Stimulated activated CD4-positive, alpha-beta T cell treated with anti-CD3 and anti-CD28 coated beads, Interleukin-4, amount 100 ng/mL, for 48 hours (primary cell): ENCODE data around the gene PLEKHG1.

Experiments
- DNase-seq, 2 donors: peaks; one replicate each; pipeline ENCODE4 v3.0.0-alpha.2; 2020; ENCODE audit warnings: low read depth in 2 of 2

The PLEKHG1 gene

GRCh38 chr6:150599199-150600009 is at the start of gene PLEKHG1:
TSS of gene PLEKHG1 (plus strand) at chr6:150599885. CDS start at chr6:150733682, 133,797 bp downstream.
- DNase-seq, result peak; percentile 43 to 48

- no peak for DNase-seq
Observed at GRCh38 chr6:150550244-150550643, 49.4 kb upstream of the PLEKHG1 start.

GRCh38 chr6:150557043-150557599 is 42.6 kb upstream of the PLEKHG1 start:
- no peak for DNase-seq

DNA sequence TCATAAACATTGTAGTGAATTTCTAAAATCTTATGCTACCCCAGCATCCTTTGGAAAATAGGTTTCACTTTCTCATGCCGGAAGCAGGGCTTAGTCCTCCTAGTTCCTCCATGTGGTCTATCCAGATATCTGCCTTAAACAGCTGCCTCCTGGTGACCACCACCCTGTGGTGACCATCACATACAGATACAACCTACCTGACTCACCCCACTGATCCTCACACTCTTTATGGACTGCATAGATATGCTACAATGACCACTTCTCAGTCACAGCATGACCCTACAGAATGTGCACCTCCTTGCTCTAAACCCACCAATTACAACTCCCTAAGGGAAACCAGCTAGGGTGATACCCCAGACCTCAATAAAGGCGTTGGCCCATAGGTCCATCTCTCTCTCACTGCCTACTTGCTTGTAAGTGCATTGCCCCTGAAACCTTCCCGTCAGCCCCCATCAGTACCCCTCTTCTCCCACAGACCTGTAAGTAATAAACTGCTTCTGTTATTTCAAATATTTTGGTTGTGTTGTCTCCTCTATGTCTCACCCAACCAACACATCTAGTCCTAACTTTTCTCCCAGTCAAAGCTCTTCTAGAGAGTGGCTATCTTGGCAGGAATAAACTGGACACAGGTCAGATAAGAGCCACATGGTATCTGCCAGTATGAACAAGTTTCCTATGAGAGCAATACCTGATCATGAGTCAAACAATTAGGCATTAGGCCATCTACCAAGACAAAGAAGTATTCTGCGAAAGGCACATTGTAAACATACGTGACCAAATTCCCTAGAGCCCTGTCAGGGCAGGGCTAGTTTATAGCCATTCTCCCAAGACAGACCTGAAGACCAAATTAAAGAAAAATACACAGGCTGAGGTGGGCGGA is 39.4 kb upstream of the PLEKHG1 start:
- DNase-seq, result no peak

DNA sequence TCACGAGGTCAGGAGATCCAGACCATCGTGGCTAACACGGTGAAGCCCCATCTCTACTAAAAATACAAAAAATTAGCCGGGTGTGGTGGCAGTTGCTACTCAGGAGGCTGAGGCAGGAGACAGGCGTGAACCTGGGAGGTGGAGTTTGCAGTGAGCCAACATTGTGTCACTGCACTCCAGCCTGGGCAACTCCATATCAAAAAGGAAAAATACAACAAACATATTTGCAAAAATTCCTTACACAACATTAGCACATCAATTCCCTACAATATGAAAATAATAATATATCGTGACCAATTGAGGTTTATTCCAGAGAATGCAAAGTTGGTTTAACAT is 38.8 kb upstream of the PLEKHG1 start:
- no peak for DNase-seq

DNA sequence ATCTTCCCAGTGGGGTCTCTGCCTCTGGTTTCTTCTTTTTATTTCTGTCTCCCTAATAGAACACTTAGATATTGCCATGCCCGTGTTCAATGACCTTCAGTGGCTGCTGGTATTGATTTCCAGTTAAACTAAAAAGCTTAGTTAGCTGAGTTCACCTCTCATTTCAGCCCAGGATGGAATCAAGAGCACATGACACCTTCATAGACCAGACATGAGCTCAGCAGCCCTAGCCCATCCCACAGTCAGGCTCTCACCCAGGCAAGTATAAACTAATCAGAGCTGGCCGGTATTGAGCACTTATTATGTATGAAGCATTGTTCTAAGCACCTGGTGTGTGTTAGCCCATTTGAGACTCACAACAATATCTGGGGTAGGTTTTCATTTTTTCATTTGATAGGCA is 33.7 kb upstream of the PLEKHG1 start:
- no peak for DNase-seq

GRCh38 chr6:150566486-150566885 is 33.2 kb upstream of the PLEKHG1 start:
- DNase-seq, result no peak

DNA sequence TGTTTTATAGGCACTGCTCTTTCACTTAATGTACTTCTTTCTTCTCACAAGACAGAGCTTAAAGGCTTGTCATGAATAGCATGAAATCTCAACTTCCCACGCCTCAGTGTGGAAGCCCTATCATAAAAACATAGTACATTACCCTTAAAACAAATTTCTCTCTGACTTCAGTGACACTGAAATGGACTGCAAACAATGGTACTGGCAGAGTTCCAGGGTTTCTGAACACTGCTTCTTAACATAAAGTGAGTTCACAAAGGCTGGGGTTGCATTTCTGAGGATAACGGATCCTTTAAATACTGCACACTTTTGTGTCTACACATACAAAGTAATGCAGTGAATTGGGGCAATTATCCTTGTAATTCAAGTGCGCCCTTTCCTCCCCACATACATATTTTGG is 32.3 kb upstream of the PLEKHG1 start:
- DNase-seq, result no peak

DNA sequence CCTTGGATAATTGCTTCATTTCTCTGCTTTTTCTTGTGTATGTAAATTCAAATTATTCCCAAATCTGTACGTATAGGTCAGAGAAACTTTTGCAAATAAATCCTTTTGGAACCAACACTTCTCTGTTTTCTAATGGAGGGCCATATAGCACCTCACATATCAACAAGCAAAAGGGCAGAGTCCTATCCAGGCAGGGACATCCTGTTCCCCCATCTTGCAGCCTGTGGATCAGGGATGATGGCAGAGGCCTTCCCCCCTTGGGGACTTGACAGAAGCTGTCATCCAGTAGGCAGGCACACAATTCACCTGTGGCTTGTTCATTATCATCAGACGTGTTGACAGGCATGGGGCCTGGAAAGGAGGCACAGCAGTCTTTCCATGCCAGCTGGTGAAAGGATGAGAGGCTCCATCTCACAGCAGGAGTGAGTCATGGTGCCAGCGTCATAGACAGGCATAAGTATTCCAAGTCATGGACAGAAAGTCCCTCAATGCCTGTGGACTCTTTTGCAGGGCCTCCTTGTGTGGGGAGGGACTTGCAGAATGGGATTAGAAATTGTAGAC is 31.8 kb upstream of the PLEKHG1 start:
- DNase-seq, result no peak

GRCh38 chr6:150568560-150568959 is 31.1 kb upstream of the PLEKHG1 start:
- no peak for DNase-seq

DNA sequence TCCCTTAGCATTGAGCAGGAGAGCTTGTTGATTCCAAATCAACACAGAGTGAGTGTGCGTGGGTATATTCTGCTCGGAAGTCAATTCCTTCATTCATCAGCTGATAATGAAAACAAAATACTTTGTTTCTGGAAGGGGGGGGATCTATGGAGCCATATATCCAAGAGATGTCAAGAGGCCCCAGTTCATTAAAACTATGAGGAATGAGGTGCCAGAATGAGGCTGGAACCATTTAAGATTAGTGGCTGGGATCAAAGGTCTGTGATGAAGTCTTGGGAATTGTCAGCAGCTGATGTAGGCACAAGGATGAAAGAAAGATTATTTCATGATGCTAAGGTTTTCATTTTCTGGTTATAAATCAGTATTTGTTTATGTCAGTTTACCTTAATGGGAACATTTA is 30.5 kb upstream of the PLEKHG1 start:
- no peak for DNase-seq

GRCh38 chr6:150573041-150573681 is 26.5 kb upstream of the PLEKHG1 start:
- DNase-seq, result no peak

- DNase-seq, result no peak
Observed at GRCh38 chr6:150575836-150576235, 23.8 kb upstream of the PLEKHG1 start.

DNA sequence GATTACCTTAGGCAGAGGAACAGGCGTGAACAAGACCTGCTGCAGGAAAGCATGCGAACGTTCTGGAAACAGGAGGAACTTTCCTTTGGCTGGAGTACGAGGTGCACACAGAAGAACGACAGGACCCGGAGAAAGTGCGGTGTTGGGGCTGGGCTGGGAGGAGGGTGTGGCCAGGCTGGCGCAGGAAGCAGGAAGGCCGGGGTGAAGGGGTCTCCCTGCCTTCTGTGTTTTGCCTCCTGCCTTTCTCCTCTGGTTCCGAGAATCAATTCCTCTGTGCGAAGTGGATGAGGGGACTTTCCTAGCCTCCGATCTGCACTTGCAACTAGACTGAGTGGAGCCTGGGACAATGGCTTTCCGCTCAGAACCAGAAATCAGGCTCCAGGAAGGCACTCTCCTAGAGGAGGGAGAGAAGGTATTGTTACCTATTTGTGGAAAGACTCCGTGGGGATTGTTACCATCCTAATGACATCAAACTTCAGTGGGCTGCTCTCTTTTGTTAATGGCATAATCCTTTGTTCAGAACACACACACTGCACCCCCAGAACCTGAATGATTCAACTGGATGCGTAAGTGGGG is 22.9 kb upstream of the PLEKHG1 start:
- DNase-seq, result no peak

DNA sequence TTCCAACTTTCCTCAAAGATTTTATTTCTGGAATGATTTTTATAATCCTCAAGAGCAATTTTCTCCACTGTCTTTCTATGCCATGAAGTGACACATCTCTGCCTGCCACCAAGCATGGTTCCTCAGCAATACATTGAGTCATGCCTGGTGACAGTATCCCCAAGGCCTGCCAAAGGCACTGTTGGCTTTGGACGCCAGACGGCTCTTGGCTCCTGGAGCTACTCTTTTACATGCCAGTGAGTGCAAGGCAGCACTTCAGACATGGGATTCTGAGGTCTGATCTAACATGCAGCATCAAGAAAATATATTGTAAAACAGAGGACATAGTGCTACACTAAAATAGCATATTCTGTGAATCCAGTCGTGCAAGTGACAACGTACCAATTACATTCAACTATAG is 20.1 kb upstream of the PLEKHG1 start:
- DNase-seq, result no peak

- no peak for DNase-seq
Observed at GRCh38 chr6:150580489-150580888, 19.2 kb upstream of the PLEKHG1 start.

DNA sequence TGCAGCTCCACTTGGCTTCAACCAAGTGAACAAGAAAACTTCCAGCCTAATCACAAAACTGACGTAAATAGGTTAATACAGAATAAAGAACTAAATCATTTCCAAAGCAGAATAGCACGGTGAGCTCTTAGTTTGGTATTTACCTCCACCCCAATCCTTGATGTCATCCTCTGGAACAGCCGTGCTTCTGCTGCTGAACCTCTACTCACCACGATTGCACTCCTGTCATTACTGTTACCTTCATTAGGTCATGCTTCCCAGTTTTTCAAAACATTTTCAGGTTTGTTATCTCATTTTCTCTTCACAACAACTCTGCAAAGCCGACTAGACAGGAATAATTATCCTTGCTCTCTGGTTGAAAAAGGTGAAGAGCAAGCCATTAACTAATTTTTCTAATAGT is 15.6 kb upstream of the PLEKHG1 start:
- DNase-seq, result no peak

GRCh38 chr6:150584596-150584995 is 15.1 kb upstream of the PLEKHG1 start:
- DNase-seq, result no peak

GRCh38 chr6:150586850-150587359 is 12.8 kb upstream of the PLEKHG1 start:
- DNase-seq, result no peak

GRCh38 chr6:150587637-150588036 is 12.0 kb upstream of the PLEKHG1 start:
- no peak for DNase-seq

- DNase-seq, result no peak
Observed at GRCh38 chr6:150588888-150589499, 10.7 kb upstream of the PLEKHG1 start.
